Fibroblast of the aortic adventitia (primary cell): ENCODE data around the gene ANKRD11. TPM values are rescaled to one million over a fixed set of nuclear protein-coding genes. Genes with fewer than 3 reads are reported as not detected.
A peak's percentile ranks its signal among the peaks of the same experiment; 100 is the strongest.

ENCODE experiments used
- DNase-seq: peaks from one replicate; pipeline ENCODE4 v3.0.0-alpha.2; 2010; ENCODE audit warnings: low read depth
- H3K4me3 ChIP-seq: 2 replicates; pipeline ENCODE4 v1.5.1; 2011; ENCODE audit warnings: low read depth, mild to moderate bottlenecking, control low read depth, low read length, moderate library complexity
- total RNA-seq: library from RNA; depleted of rRNA; stranded (reverse); fragments of >200 nt; gene quantifications from 2 replicates; pipeline ENCODE4 v1.2.3, GENCODE V29; 2012; ENCODE audit warnings: low replicate concordance
- TF ChIP-seq, protein P1 (sequence below): IDR thresholded peaks from 2 replicates; pipeline ENCODE4 v1.5.1; 2011; ENCODE audit warnings: mild to moderate bottlenecking, low read length, control low read depth, inconsistent platforms; ENCODE audit not compliant: insufficient read depth

Gene ANKRD11
- total RNA-seq, 1 donor = 78.9 TPM

DNA sequence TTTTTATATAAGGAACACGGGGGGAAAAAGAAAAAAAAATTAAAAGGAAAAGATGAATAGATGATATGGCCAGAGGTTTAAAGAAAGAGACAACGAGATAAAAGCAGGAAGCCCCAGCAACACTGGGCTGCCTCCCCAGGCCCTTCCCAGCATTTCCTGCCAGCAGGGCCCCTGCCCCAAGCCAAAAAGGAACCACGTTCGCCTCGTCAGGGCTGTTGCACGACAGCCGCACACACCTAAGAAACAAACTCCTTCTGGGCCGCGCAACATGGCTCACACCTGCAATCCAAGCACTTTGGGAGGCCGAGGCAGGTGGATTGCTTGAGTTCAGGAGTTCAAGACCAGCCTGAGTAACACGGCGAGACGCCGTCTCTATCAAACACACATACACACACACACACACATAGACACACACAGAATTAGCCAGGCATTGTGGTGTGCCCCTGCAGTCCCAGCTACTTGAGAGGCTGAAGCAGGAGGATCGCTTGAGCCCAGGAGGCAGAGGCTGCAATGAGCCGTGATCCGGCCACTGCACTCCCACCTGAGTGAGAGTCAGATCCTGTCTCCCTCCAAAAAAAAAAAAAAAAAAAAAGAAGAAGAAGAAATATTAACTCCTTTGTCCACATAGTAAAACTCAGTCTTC lies 83.0 kb downstream of the ANKRD11 start:
- H3K4me3 ChIP-seq = no peak overlapping the region
- DNase-seq = no peak
- TF ChIP-seq, protein P1, sequence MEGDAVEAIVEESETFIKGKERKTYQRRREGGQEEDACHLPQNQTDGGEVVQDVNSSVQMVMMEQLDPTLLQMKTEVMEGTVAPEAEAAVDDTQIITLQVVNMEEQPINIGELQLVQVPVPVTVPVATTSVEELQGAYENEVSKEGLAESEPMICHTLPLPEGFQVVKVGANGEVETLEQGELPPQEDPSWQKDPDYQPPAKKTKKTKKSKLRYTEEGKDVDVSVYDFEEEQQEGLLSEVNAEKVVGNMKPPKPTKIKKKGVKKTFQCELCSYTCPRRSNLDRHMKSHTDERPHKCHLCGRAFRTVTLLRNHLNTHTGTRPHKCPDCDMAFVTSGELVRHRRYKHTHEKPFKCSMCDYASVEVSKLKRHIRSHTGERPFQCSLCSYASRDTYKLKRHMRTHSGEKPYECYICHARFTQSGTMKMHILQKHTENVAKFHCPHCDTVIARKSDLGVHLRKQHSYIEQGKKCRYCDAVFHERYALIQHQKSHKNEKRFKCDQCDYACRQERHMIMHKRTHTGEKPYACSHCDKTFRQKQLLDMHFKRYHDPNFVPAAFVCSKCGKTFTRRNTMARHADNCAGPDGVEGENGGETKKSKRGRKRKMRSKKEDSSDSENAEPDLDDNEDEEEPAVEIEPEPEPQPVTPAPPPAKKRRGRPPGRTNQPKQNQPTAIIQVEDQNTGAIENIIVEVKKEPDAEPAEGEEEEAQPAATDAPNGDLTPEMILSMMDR = no peak

DNA sequence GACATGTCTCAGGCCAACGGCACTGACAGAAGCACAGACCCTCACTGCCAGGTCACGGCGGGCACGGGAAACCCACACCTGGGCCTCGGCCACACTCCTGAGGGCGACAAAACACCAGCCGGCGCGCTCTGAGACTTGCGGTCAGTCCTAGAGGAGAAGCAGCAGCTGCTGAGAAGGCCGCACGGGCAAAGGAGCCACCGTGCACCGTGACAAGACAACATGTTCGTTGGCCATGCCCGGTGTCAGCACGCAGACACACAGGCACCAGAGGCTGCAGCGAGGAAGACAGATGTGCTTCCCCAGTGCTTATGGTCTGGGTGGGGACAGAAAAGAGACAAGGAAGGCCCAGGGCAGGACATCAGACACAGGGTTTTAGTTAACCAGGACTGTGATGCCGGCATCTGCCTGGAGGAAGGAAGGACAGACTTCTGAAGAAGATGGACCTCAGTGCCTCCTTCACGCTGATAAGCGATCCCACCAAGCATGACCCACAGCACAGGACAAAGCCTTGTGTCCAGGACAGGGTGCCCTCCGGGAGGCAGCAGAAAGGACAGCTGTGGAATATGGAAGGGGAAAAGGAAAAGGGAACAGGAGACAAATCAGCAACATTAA lies 84.0 kb downstream of the ANKRD11 start:
- DNase-seq = no peak
- TF ChIP-seq, protein P1 = no peak
- H3K4me3 ChIP-seq = no peak overlapping the region

DNA sequence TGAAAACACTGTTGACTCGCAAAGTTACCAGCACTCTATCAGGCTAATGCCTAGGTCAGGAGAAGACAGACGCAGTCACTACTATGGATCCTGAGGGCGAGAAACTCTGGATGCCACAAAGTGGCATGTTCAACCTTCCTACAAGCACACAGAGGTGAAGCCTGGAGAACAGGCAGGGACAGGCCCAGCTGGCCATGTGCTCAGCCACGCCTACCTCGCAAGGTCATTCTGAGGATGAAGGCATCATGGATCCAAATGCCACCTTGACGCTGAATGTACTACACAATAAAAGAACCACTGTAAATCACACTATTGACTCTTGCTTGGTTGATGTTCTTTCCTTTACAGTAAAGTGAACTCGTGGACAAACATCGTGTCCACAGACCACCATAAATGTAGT lies 85.8 kb downstream of the ANKRD11 start:
- no peak for DNase-seq
- TF ChIP-seq, protein P1 = no peak
- no peak overlapping the region for H3K4me3 ChIP-seq

DNA sequence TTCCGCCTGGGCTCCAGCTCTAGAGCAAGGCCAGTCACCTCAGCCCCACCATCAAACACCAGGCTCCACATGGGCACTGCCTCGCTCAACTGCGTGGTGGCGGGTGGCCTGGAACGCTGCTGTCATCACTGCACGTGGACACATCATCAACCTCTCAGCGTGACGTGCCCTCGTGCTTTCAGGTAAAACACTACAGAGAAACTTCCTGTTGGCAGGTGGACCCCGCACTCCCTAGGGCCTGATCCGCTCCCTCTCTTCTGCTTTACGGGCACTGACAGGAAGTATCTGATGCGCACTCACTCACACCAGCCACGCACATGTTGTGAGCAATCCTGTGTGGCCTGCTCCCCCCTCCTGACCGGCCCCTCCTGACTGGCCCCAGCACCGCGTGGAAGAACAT lies 87.4 kb downstream of the ANKRD11 start:
- TF ChIP-seq, protein P1 = no peak
- DNase-seq = no peak
- no peak overlapping the region for H3K4me3 ChIP-seq

DNA sequence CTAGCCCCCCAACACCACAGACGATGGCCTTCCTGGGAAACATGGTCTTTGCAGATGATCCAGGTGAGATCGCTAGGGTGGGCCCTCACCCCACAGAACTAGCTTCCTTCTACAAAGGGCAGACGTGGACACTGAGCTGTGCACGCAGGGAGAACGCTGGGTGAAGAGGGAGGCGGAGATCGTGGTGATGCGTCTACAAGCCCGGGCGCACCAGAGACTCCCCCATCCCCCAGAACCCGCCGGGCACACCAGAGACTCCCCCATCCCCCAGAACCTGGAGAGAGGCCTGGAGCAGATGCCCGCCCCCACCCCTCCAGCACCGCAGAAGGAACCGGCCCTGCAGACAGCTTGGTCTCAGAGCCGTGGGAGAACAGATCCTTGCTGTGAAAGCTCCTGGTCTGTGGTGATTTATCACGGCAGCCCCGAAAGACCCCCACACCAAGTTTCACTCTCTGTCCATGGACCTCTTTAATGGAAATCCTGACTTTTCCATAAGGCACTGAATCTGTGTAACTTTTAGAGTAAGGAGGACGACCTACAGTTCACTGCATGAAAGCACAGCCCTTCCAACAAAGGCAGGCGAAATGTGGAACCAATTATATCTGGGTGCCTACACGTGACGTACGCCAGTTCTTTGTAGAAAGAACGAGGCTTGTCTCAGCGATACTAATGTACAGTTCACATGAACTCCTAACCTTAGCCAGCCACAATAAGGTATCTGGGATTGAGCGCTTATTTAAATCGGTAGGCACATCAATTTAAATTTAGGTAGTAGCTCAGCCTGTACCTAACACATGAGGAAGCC lies 88.5 kb downstream of the ANKRD11 start:
- no peak overlapping the region for H3K4me3 ChIP-seq
- TF ChIP-seq, protein P1 = no peak
- peak; percentile 75 for DNase-seq

DNA sequence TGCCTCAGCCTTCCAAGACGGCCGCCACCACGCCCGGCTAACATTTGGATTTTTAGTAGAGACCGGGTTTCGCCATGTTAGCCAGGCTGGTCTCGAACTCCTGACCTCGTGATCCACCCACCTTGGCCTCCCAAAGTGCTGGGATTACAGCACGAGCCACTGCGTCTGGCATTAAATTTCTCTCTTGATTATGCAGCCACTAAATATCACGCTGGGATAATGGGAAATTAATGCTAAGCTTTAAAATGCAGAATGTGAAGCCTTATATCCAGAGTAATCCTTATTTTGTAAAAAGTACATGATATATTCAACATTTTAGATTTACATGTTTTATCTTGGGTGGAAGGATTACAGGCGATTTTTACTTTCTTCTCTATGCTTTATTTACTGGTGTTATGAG lies 89.2 kb downstream of the ANKRD11 start:
- H3K4me3 ChIP-seq = no peak overlapping the region
- TF ChIP-seq, protein P1 = no peak
- DNase-seq = no peak
